COLO668 (cell line): ENCODE measurements around the gene ANO4.

ENCODE experiments used
- DNase-seq: peaks from one replicate; lab custom pipeline; 2025; ENCODE audit not compliant: unreplicated experiment; lab: John Stamatoyannopoulos, UW

The ANO4 gene

GRCh38 chr12:101039848-101040531 lies 245.4 kb downstream of the ANO4 start:
- no peak for DNase-seq

- DNase-seq, result no peak
These were observed 246.4 kb downstream of the ANO4 start for GRCh38 chr12:101040936-101041335.

GRCh38 chr12:101042211-101042610 lies 247.6 kb downstream of the ANO4 start:
- DNase-seq, result peak; percentile 90

DNA sequence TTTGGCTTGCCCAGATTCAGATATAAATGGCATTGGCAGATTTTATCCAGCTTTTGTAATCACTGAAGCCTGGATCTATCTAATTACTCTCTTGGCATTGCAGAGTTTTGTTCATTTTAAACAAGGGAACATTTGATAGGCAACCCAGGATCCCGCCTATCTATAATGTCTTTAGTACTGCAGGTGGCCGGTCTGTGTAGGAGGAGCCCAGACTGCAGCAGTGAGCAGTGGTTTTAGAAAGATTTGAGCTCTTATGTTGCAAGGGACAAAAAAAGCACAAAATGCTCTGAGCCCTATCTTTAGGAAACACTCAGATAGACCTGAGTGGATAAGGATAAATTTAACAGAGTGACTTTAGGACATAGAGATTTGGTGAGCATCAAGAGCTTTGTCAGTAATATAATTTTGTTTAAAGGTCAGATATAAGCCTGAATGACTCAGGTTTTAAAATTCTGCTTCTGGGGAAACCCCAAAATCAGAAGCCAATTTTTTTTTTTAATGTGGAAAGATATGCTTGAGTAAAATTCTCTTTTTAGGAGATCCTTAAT lies 250.0 kb downstream of the ANO4 start:
- DNase-seq, result no peak

DNA sequence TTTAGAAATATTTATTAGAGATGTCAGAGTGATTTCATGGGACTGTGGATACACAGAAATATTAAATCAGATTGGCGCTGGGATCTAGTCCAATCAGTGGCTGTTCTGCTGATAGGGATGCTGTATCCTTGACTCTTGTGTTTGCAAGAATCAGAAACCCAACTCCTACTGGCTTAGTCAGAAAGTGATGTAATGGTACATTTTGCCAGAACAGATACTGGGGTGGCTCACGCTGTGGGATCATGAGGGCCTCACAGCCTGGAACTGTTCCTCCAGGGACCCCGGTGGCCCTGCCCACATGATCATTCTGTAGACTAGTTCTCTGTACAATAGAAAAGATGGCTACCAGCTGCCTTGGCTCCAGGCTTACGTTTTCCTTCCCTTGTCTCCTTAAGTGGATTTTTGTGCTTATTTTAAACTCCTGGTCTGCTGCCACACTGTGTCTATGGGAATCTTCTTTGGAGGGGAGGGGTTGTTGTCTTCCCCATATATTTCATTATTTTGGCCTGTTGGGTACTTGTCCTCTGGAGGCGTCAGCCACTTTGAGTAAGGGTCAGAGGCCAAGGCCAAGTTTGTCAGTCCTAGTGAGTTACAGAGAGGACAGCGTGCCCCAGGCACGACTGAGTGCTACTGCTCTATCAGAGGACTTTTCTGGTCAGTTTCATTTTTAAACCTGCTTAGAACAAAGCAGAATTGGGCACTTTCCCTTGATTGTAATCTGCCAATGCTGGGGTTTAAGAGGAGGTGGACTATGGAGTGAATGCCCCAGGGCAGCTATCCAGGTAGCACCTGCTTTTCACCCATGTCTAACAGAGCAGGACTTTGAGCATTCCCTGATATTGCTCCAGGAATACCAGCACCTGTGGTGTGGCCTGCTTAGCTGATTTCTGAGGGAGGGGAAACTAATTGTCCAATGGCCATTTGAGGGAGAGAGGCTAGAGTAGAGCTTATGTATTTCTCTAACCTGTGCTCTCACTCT lies 251.2 kb downstream of the ANO4 start:
- DNase-seq, result no peak

- no peak for DNase-seq
These were observed 253.1 kb downstream of the ANO4 start for GRCh38 chr12:101047652-101048051.

DNA sequence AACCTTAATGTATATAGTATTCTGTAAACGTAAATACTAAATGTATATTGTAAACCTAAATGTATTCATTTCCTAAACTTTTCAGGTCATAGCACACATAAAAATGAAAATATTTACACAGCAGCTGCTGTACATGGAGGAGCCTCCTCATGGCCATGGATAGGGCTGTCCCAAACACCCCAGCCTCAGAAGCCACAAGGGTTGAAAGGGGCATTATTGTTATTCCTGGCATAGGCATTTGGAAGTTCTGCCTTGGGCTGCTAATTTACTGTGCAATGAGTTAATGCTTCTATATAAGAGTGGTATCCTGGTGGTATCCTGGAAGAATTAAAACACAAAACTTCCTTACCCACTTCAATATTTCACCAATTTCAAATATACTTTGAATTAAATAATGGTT lies 256.1 kb downstream of the ANO4 start:
- no peak for DNase-seq

- no peak for DNase-seq
These were observed 256.6 kb downstream of the ANO4 start for GRCh38 chr12:101051151-101051550.

DNA sequence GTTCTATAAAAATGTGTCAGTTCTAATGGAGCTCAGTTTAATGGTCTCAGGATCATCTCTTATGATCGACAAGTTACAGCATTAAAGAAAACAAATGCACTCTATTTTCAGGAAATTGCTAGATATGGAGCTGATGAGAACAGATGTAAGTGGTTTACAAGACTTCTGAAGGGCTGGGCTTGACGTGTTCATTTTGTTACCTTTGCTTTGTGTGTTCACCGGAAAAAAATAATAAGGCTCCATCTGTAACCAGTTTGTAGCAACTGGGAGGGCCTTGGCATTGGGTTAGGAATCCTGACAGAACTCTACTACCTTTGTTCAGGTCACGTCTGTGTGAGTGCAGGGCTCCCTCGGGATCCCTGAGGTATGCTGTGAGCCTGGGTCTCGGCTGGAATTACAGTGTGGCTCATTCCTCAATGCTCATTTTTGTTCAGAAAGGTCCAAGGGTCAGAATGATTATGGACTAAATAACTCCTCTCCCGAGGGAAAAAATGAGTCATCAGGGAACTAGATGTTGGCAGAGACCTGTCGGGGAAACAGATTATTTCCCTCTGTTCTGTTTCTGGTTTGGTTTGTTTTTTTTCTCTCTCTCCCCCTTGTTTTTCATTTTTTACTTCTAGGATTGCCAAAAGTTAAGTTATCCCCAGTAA lies 257.4 kb downstream of the ANO4 start:
- DNase-seq, result peak; percentile 31

GRCh38 chr12:101053203-101053602 lies 258.6 kb downstream of the ANO4 start:
- DNase-seq, result no peak

DNA sequence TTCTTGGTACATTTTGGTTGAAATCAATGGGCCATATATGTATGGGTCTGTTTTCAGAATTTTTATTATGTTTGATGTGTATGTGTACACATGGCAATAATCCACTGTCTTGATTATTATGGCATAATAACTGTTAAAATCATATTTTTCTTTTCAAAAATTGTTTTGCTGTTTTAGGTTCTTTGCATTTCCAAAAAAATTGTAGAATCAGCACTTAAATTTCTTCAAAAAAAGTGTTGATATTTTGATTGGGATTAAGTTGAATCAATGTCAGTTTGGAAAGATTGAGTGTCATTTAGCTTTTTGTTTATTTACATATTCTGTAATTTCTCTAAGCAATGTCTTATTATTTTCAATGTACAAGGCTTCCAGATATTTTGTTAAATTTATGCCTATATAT lies 261.4 kb downstream of the ANO4 start:
- no peak for DNase-seq

DNA sequence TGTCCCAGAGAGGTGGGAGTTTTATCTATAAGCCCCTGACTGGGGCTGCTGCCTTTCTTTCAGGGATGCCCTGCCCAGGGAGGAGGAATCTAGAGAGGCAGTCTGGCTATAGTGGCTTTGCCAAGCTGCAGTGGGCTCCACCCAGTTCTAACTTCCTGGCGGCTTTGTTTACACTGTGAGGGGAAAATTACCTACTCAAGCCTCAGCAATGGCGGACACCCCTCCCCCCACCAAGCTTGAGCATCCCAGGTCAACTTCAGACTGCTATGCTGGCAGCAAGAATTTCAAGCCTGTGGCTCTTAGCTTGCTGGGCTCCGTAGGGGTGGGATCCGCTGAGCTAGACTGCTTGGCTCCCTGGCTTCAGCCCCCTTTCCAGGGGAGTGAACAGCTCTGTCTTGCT lies 267.9 kb downstream of the ANO4 start:
- peak; percentile 21 for DNase-seq

- DNase-seq, result no peak
These were observed 270.1 kb downstream of the ANO4 start for GRCh38 chr12:101064721-101065120.

DNA sequence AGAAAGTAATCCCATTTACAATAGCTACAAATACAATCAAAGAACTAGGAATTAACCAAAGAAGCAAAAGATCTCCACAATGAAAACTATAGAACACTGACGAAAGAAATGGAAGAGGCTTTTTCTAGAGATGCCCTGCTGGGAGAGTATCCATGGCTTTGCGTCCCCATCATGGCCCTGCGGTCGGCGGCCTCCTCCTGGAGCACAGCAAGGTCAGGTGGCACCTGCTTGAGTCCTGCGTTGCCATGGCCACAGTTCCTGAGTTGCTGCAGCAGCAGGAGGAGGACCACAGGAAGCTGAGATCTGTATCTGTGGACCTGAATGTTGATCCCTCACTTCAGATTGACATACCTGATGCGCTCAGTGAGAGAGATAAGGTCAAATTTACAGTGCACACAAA lies 271.9 kb downstream of the ANO4 start:
- DNase-seq, result no peak

GRCh38 chr12:101068402-101068801 lies 273.8 kb downstream of the ANO4 start:
- DNase-seq, result no peak

DNA sequence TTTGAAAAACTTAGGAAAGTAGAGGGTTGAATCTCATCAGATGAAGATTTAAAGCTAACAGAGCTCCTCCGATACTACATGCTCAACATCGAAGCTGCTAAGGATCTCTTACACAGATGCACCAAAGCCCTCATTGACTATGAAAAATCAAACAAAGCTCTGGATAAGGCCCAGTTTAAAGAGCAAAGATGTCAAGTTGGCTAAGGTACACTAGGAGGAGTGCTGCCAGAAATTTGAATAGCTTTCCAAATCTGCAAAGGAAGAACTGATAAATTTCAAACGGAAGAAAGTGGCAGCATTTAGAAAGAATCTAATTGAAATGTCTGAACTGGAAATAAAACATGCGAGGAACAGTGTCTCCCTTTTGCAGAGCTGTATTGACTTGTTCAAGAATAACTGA lies 274.3 kb downstream of the ANO4 start:
- no peak for DNase-seq

DNA sequence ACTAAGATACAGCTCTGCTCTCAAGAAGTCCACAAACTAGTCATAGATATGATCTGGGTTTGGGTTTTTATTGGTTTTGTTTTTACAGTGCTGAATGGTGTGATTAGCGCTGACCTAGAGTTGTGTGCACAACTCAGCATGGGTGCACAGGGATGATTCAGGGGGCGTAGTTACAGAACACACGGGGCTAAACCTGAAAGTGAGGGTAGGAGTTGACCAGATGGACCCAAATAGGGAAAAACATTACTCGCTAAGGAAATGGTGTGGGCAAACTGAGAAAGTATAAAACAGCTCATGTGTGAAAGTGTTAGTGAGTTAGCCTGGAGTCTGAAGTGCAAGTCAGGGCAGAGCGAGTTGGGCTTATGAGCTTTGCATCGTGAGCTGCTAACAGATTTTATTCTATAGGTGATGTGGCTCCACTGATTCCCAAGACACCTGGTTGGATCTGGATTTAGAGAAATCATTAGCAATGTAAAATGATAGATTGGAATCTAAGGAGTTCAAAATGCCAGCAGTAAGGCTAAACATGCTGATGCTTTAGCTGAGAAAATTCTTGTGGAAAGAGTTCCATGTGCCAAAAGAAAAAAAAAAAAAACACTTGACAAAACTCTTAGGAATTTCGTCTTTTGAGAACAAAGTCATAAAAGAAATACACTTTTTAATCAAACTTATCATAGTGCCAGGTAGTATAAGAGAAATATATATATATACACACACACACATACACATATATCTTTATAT lies 280.5 kb downstream of the ANO4 start:
- DNase-seq, result no peak

GRCh38 chr12:101076921-101077320 lies 282.3 kb downstream of the ANO4 start:
- DNase-seq, result no peak

GRCh38 chr12:101077791-101078528 lies 283.4 kb downstream of the ANO4 start:
- no peak for DNase-seq
